LNCAP (cell line): ENCODE measurements around the gene IKZF1.

ENCODE experiments used
- CTCF ChIP-seq: fragments of 450-650 bp; IDR thresholded peaks from 2 replicates; pipeline ENCODE4 v1.5.1; 2017; ENCODE audit warnings: mild to moderate bottlenecking

Gene IKZF1

GRCh38 chr7:50363327-50364060, 59.0 kb downstream of the IKZF1 start:
- TF ChIP-seq CTCF: no peak

- no peak for TF ChIP-seq CTCF
These were observed 60.1 kb downstream of the IKZF1 start for GRCh38 chr7:50364645-50365044.

GRCh38 chr7:50366311-50366710, 61.8 kb downstream of the IKZF1 start:
- TF ChIP-seq CTCF: no peak

GRCh38 chr7:50367100-50367499, 62.6 kb downstream of the IKZF1 start:
- no peak for TF ChIP-seq CTCF

- no peak for TF ChIP-seq CTCF
These were observed 63.1 kb downstream of the IKZF1 start for GRCh38 chr7:50367570-50367969.

GRCh38 chr7:50368366-50368765, 63.9 kb downstream of the IKZF1 start:
- no peak for TF ChIP-seq CTCF

GRCh38 chr7:50369143-50370026, 64.9 kb downstream of the IKZF1 start:
- peak; percentile 57 for TF ChIP-seq CTCF
